H9 (cell line): Measurements from ENCODE around the gene OGFR. TPM values are rescaled to one million over a fixed set of nuclear protein-coding genes. Genes with fewer than 3 reads are reported as not detected.

Experiments used
- DNase-seq: peaks from one replicate; pipeline ENCODE4 v3.0.0-alpha.2; 2017
- H2AFZ ChIP-seq: one replicate; pipeline ENCODE4 v1.6.1; 2013; ENCODE audit warnings: mild to moderate bottlenecking, low read length, control low read depth, moderate library complexity
- H2AK5ac ChIP-seq: 2 replicates; pipeline ENCODE4 v1.6.1; 2013; ENCODE audit warnings: low read length, control low read depth, mixed read lengths; ENCODE audit not compliant: insufficient read length
- H2BK120ac ChIP-seq: one replicate; pipeline ENCODE4 v1.6.1; 2013; ENCODE audit warnings: low read depth, mild to moderate bottlenecking, low read length, control low read depth, inconsistent platforms; ENCODE audit not compliant: poor library complexity, severe bottlenecking
- H2BK12ac ChIP-seq: 2 replicates; pipeline ENCODE4 v1.6.1; 2013; ENCODE audit warnings: low read length, control low read depth, mixed read lengths, low read depth; ENCODE audit not compliant: insufficient read length
- H2BK15ac ChIP-seq: 2 replicates; pipeline ENCODE4 v1.6.1; 2013; ENCODE audit warnings: low read depth, low read length, control low read depth
- H2BK20ac ChIP-seq: one replicate; pipeline ENCODE4 v1.6.1; 2013; ENCODE audit warnings: low read depth, mild to moderate bottlenecking, low read length, control low read depth, inconsistent platforms; ENCODE audit not compliant: poor library complexity, severe bottlenecking
- H2BK5ac ChIP-seq: 2 replicates; pipeline ENCODE4 v1.6.1; 2013; ENCODE audit warnings: low read length, control low read depth, mixed read lengths; ENCODE audit not compliant: insufficient read length
- H3K14ac ChIP-seq: 2 replicates; pipeline ENCODE4 v1.6.1; 2013; ENCODE audit warnings: low read length, control low read depth; ENCODE audit not compliant: insufficient read depth
- H3K18ac ChIP-seq: 2 replicates; pipeline ENCODE4 v1.6.1; 2013; ENCODE audit warnings: low read depth, mild to moderate bottlenecking, mixed read lengths, low read length, control low read depth; ENCODE audit not compliant: insufficient read length
- H3K23ac ChIP-seq: 2 replicates; pipeline ENCODE4 v1.6.1; 2013; ENCODE audit warnings: low read length, control low read depth, mixed read lengths, low read depth; ENCODE audit not compliant: insufficient read length
- H3K23me2 ChIP-seq: 2 replicates; pipeline ENCODE4 v1.6.1; 2013; ENCODE audit warnings: low read depth, mild to moderate bottlenecking, mixed read lengths, low read length, control low read depth; ENCODE audit not compliant: insufficient read length, poor library complexity, severe bottlenecking
- H3K27ac ChIP-seq: 2 replicates; pipeline ENCODE4 v1.5.1; 2013; ENCODE audit warnings: low read length, control low read depth, mixed read lengths, low read depth; ENCODE audit not compliant: insufficient read length
- H3K27me3 ChIP-seq: 2 replicates; pipeline ENCODE4 v1.6.1; 2013; ENCODE audit warnings: low read length, control low read depth, inconsistent platforms; ENCODE audit not compliant: insufficient read depth
- H3K4ac ChIP-seq: 2 replicates; pipeline ENCODE4 v1.6.1; 2013; ENCODE audit warnings: low read depth, mild to moderate bottlenecking, control low read depth, inconsistent platforms, low read length, moderate library complexity
- H3K4me1 ChIP-seq: 2 replicates; pipeline ENCODE4 v1.6.1; 2013; ENCODE audit warnings: low read length, control low read depth, inconsistent platforms; ENCODE audit not compliant: insufficient read depth
- H3K4me2 ChIP-seq: 2 replicates; pipeline ENCODE4 v1.6.1; 2013; ENCODE audit warnings: low read length, control low read depth, mixed read lengths; ENCODE audit not compliant: insufficient read length, insufficient read depth
- H3K56ac ChIP-seq: 2 replicates; pipeline ENCODE4 v1.6.1; 2013; ENCODE audit warnings: low read depth, mild to moderate bottlenecking, mixed read lengths, low read length, control low read depth; ENCODE audit not compliant: insufficient read length
- H3K79me1 ChIP-seq: 2 replicates; pipeline ENCODE4 v1.6.1; 2013; ENCODE audit warnings: low read depth, mild to moderate bottlenecking, moderate library complexity, low read length, control low read depth, inconsistent platforms; ENCODE audit not compliant: insufficient read depth, poor library complexity, severe bottlenecking
- H3K79me2 ChIP-seq: 2 replicates; pipeline ENCODE4 v1.6.1; 2013; ENCODE audit warnings: low read length, control low read depth, inconsistent platforms; ENCODE audit not compliant: insufficient read depth
- H3K9ac ChIP-seq: 2 replicates; pipeline ENCODE4 v1.6.1; 2013; ENCODE audit warnings: low read length, control low read depth, mixed read lengths; ENCODE audit not compliant: insufficient read length; ENCODE audit errors: extremely low read depth
- H3K9me3 ChIP-seq: one replicate; pipeline ENCODE4 v1.6.1; 2013; ENCODE audit warnings: low read depth, low read length, inconsistent platforms; ENCODE audit not compliant: control insufficient read depth
- H3T11ph ChIP-seq: one replicate; pipeline ENCODE4 v1.6.1; 2013; ENCODE audit warnings: mild to moderate bottlenecking, low read length, control low read depth, inconsistent platforms
- H4K20me1 ChIP-seq: one replicate; pipeline ENCODE4 v1.6.1; 2013; ENCODE audit not compliant: control insufficient read depth, insufficient read length, insufficient read depth
- H4K5ac ChIP-seq: 2 replicates; pipeline ENCODE4 v1.6.1; 2013; ENCODE audit warnings: low read depth, mild to moderate bottlenecking, mixed read lengths, low read length, control low read depth; ENCODE audit not compliant: insufficient read length
- H4K8ac ChIP-seq: replicated peaks from 2 replicates; pipeline ENCODE4 v1.6.1; 2013; ENCODE audit warnings: low read length, control low read depth, mixed read lengths, low read depth; ENCODE audit not compliant: insufficient read length
- H4K91ac ChIP-seq: 2 replicates; pipeline ENCODE4 v1.6.1; 2013; ENCODE audit warnings: low read depth, mild to moderate bottlenecking, moderate library complexity, mixed read lengths, low read length, control low read depth; ENCODE audit not compliant: insufficient read length
- H3K27ac Mint-ChIP-seq, 3 experiments: 2 replicates in 2 of 3; 3 replicates in 1 of 3; pipeline ENCODE4 v1.8.0; 2020 to 2021; ENCODE audit warnings: mixed read lengths in 3 of 3, mild to moderate bottlenecking in 1 of 3, moderate library complexity in 1 of 3
- H3K27me3 Mint-ChIP-seq: 2 replicates; pipeline ENCODE4 v1.8.0; 2021; ENCODE audit warnings: low read depth, mild to moderate bottlenecking, moderate library complexity, mixed read lengths
- H3K36me3 Mint-ChIP-seq, 3 experiments: 2 replicates in 2 of 3; 3 replicates in 1 of 3; pipeline ENCODE4 v1.8.0; 2020 to 2021; ENCODE audit warnings: low read depth in 3 of 3, mixed read lengths in 3 of 3; ENCODE audit not compliant: insufficient read depth in 1 of 3
- H3K4me1 Mint-ChIP-seq, 2 experiments: 2 replicates each; pipeline ENCODE4 v1.8.0; 2020; ENCODE audit warnings: mixed read lengths in 2 of 2
- H3K4me3 Mint-ChIP-seq, 2 experiments: 2 replicates in 1 of 2; 3 replicates in 1 of 2; pipeline ENCODE4 v1.8.0; 2020 to 2021; ENCODE audit warnings: mild to moderate bottlenecking in 2 of 2, mixed read lengths in 2 of 2, moderate library complexity in 1 of 2
- H3K9me3 Mint-ChIP-seq, 2 experiments: 2 replicates in 1 of 2; 3 replicates in 1 of 2; pipeline ENCODE4 v1.8.0; 2020; ENCODE audit warnings: mild to moderate bottlenecking in 2 of 2, mixed read lengths in 2 of 2, moderate library complexity in 1 of 2
- WGBS: extraction: QIAGEN DNeasy Blood & Tissue Kit; methylation state at CpG from one replicate; pipeline ENCODE4 v1.1.7; 2013; ENCODE audit warnings: missing lambda C conversion rate, low lambda C conversion rate, mixed read lengths; ENCODE audit not compliant: insufficient read length; ENCODE audit errors: extremely low coverage; 5-methylcytosine and 5-hydroxymethylcytosine counted together
- total RNA-seq: library from RNA; stranded (reverse); gene quantifications from 2 replicates; pipeline ENCODE4 v1.2.1, GENCODE V29; 2021
- TF ChIP-seq, protein P1 (sequence below): fragments of 200-600 bp; sonication (generic); conservative IDR thresholded peaks from 3 replicates; pipeline ENCODE4 v1.8.0; 2021; ENCODE audit warnings: antibody characterized with exemption, mild to moderate bottlenecking

Gene OGFR
- total RNA-seq, 1 experiment from 2014 or later: 33.1 TPM

DNA sequence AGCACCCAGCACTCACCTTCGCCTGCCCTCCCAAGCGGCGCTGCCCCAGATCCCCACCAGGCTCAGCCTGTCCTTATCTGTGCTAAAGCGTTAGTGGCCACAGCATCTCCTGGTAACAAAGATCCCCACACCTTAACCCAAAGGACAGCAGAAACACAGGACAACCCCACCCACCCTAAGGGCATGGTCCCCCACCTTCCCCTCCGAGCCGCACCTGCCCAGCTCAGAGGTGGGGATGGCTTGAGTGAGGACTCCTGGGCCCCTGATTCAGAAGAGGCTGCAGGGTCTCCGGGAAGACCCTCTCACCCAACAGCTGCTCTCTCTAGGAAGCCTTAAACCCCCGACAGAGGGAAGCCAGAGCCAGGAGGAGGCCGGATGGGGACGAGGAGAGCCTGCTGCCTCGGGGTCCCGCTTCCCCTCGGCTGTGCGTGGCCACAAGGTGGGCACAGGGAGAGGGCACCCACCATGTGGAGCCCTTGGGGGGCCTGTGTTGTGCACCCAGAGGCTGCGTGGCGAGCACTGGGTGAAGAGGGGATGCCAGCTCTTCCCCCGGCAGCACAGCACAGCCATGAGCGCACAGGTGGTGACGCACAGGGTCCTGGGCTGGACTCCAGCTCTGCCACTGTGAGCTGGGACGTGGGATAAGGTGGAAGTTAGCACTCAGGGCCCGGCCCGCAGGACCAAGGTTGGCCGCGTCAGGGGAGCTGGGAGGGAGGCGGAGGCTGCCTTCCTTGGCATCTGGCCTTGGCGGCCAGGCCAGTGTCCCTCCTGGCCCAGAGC, 40.3 kb upstream of the OGFR start:
- no peak overlapping the region for H3K4me3 Mint-ChIP-seq
- no peaks in the 10 kb centered on the region for H3K9me3 ChIP-seq
- H3K27ac ChIP-seq: no peak overlapping the region

More for the DNA sequence above, 40.3 kb upstream of the OGFR start:
- H3K36me3 Mint-ChIP-seq: no peaks in the 10 kb centered on the region
- peaks cover 8% of the 10 kb centered on the region for H3K27me3 Mint-ChIP-seq
- Histone ChIP-seq H2BK120ac (no peak overlapping the region), H4K8ac (no peak overlapping the region), H3K14ac (no peak overlapping the region; the same call in 1 of the 2 replicates), H3T11ph (no peak overlapping the region), H2BK15ac (no peak overlapping the region), H3K27me3 (no peaks in the 10 kb centered on the region), H4K91ac (no peak overlapping the region), H3K4me1 (no peaks in the 10 kb centered on the region), H2AK5ac (no peak overlapping the region), H3K79me2 (no peaks in the 10 kb centered on the region), H4K20me1 (no peaks in the 10 kb centered on the region), H3K79me1 (no peaks in the 10 kb centered on the region), H2AFZ (no peak overlapping the region), H3K18ac (no peak overlapping the region), H2BK12ac (no peak overlapping the region), H3K4ac (no peak overlapping the region), H3K9ac (no peak overlapping the region), H2BK20ac (no peak overlapping the region), H3K56ac (no peak overlapping the region), H4K5ac (no peak overlapping the region), H2BK5ac (no peak overlapping the region), H3K23me2 (no peaks in the 10 kb centered on the region), H3K23ac (no peak overlapping the region), H3K4me2 (no peak overlapping the region)
- no CpG with 5 or more reads among the region's 26 CpGs for WGBS
- DNase-seq: no peak
- no peaks in the 10 kb centered on the region; a peak in 1 of 5 replicates for H3K9me3 Mint-ChIP-seq
- no peak overlapping the region; a peak in 1 of 7 replicates for H3K27ac Mint-ChIP-seq
- TF ChIP-seq, protein P1, sequence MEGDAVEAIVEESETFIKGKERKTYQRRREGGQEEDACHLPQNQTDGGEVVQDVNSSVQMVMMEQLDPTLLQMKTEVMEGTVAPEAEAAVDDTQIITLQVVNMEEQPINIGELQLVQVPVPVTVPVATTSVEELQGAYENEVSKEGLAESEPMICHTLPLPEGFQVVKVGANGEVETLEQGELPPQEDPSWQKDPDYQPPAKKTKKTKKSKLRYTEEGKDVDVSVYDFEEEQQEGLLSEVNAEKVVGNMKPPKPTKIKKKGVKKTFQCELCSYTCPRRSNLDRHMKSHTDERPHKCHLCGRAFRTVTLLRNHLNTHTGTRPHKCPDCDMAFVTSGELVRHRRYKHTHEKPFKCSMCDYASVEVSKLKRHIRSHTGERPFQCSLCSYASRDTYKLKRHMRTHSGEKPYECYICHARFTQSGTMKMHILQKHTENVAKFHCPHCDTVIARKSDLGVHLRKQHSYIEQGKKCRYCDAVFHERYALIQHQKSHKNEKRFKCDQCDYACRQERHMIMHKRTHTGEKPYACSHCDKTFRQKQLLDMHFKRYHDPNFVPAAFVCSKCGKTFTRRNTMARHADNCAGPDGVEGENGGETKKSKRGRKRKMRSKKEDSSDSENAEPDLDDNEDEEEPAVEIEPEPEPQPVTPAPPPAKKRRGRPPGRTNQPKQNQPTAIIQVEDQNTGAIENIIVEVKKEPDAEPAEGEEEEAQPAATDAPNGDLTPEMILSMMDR: no peak
- H3K4me1 Mint-ChIP-seq: peaks cover 2 to 14% of the 10 kb centered on the region in 2 experiments; a peak in 3 of 4 replicates
